WI38 (cell line): ENCODE measurements around the gene NTSR1.

Experiments used
- H3K4me3 ChIP-seq: 2 replicates; pipeline ENCODE4 v1.5.1; 2011; ENCODE audit warnings: low read depth, mild to moderate bottlenecking, control low read depth, low read length
- TF ChIP-seq, protein P1 (sequence below): IDR thresholded peaks from 2 replicates; pipeline ENCODE4 v1.5.1; 2012; ENCODE audit warnings: low read depth, mild to moderate bottlenecking, control low read depth, low read length

NTSR1 gene

DNA sequence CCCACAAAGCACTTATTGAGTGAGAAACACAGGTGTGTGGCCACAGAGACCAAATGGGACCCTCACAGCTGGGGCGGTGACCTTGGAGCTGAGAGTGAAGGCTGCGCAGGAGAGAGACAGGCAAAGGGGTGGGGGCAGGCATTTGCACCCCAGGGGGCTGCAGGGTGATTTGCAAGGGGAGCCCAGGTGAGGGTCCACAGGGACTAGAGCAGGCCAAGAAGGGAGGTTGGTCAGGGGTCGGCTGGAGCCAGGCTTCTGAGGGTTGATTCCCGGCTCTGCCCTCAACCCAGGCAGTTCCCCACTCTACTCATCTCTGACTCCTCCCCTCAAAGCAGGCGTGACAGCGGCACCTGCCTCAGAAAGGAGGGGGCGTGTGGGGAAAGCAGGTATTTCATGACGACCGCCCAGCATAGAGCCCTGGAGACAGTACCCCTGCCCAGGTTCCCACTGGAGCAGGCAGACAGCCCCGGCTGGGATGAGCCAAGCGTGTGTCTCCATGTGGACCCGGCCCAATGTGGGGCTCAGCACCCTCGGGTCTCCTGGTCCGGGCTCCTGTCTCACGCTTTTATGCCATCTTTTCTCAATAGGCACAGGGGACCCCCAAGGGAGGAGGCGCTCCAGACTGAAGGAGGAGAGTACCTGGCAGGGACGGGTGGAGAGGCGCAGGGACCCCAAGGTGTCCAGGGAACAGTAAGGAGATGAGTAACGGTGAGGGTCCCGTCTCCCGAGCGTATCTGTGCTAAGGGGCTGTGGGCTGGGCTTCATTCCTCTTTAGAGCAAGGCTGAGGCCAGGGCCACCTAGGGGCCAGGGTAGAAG lies 84.5 kb downstream of the NTSR1 start:
- H3K4me3 ChIP-seq = no peak overlapping the region
- TF ChIP-seq, protein P1, sequence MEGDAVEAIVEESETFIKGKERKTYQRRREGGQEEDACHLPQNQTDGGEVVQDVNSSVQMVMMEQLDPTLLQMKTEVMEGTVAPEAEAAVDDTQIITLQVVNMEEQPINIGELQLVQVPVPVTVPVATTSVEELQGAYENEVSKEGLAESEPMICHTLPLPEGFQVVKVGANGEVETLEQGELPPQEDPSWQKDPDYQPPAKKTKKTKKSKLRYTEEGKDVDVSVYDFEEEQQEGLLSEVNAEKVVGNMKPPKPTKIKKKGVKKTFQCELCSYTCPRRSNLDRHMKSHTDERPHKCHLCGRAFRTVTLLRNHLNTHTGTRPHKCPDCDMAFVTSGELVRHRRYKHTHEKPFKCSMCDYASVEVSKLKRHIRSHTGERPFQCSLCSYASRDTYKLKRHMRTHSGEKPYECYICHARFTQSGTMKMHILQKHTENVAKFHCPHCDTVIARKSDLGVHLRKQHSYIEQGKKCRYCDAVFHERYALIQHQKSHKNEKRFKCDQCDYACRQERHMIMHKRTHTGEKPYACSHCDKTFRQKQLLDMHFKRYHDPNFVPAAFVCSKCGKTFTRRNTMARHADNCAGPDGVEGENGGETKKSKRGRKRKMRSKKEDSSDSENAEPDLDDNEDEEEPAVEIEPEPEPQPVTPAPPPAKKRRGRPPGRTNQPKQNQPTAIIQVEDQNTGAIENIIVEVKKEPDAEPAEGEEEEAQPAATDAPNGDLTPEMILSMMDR = no peak

DNA sequence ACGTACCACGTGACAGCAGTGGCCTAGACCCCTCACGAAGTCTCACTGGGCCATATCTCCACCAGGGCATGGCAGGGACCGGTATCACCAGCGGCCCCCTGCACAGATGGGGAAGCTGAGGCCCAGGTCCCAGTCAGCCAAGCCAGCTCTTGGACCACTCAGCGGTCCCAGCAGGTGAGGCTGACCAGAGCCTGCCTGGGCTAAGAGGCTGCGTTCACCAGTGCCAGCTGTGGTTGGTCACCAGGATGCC lies 85.0 kb downstream of the NTSR1 start:
- TF ChIP-seq, protein P1 = no peak
- H3K4me3 ChIP-seq = peak overlapping the region; percentile 33

DNA sequence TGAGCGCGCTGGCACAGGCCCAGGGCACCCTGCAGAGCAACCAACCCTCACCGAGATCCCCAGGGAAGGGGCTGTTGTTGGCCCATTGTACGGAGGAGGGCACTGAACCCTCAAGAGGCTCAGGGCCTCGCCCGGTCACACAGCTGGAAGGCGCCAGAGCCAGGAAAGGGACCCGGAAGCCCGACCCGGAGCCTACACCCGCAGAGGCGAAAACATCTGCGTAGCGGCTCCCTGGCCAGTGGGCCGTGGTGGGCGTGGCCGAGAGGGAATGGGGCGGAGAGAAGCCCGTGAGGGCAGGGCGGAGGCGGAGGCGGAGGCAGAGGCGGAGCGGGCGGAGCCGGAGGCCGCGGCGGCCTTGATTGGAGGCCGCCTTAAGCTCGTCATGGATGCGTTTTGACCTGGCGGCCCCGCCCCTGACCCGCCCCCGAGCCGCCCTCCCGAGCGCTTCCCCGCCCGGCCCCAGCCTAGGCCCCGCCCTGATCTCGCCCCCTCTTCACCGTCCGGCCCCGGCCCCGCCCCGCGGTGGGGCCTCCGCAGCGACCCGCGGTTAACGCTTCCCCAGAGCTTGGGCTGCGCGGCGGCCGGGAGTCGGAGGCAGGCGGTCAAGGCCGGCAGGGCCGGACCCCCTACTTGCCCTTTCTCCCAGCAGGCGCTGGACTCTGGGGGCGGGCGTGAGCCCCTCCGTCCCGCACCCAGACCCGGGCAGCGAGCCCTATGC lies 85.5 kb downstream of the NTSR1 start:
- TF ChIP-seq, protein P1 = no peak
- peak overlapping the region; percentile 65 for H3K4me3 ChIP-seq

DNA sequence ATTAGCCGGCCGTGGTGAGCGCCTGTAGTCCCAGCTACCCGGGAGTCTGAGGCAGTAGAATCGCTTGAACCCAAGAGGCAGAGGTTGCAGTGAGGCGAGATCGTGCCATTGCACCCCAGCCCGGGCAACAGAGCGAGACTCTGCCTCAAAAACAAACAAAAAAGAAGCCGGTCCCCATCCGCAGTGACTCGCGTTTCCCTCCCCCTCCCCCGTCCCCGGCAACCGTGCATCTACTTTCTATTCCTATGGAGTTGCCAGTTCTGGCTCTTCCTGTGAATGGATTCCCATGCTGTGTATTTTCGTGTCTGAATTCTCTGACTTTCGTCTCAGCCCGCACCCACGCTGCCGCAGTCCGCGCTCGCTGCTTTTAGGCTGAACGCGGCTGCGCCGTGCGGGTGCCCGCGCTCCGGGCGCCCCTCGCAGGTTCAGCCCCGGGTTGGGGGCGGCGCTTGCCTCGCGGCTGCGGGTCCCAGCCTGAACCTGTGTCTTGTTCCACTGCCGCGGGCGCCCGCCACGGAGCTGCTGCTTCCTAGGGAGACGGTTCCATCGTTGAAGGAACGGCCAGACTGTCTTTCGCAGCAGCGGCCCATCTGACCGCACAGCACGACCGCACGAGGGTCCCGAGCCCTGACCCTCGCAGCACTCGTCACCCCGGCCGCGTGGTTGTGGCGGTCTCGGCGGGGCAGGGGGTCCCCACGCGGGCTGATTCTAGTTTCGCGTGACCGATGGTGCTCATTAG lies 86.6 kb downstream of the NTSR1 start:
- H3K4me3 ChIP-seq = peak overlapping the region; percentile 65
- TF ChIP-seq, protein P1 = no peak

- H3K4me3 ChIP-seq = peak overlapping the region; percentile 60
- TF ChIP-seq, protein P1 = no peak
Measured at GRCh38 chr20:62796699-62797491, 88.3 kb downstream of the NTSR1 start.

DNA sequence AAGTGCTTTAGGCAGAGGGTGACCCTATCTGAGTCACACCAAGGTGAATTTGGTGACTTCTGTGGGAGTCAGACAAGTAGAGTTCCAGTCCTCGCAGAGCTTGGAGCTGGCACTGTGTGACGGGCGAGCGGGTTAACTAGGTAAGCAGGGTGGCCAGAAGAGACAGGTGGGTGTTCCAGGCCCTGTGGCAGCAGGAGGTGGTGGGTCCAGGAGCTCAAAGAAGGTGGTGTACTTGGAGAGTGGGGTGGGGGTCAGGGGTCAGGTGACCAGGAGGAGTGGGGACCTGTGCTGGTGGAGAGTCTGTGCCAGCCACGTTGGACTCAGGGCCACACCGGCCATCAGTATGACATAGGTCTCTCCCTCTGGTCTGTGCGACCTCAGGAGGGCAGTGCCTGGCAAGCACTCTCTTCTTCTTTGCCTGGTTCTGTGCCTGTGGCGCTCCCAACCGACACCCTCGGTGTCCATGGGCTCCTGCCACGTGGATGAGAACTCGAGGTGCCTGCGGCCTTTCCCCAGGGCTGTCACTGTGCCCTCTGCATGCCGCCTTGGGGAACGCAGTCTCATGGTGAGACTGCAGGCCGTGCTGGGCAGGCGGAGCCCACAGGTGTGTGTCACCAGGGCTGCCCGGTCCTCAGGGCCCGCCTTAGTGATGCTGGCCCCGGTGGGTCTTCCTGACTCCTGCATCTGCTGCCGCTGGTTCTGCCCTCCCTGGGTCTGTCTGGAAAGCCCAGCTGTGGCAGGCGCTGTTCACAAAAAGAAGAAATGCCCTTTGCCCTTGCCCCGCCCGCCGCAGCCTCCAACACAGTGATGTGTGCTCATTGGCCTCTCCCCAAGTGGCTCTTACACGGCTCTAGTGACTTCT lies 89.3 kb downstream of the NTSR1 start:
- H3K4me3 ChIP-seq = peak overlapping the region; percentile 59
- TF ChIP-seq, protein P1 = no peak
